ENCODE results near the gene SPEM3.

SPEM3 gene

GRCh38 chr17:7414837-7415236 lies 13.8 kb upstream of the SPEM3 start:
- H3K27me3 ChIP-seq (ENCODE audit: control insufficient read depth, insufficient read depth, low read length) = no peaks in the 10 kb centered on the region
- H3K4me3 ChIP-seq (ENCODE audit: low read length) = no peak overlapping the region
- H3K36me3 ChIP-seq (ENCODE audit: insufficient read depth, low read length) = peaks cover 7% of the 10 kb centered on the region
- no peaks in the 10 kb centered on the region for H3K9me3 ChIP-seq (replicated peaks; ENCODE audit: low read length)
- peaks cover 11% of the 10 kb centered on the region for H3K4me1 ChIP-seq (ENCODE audit: control insufficient read depth, insufficient read depth, low read length)
- H3K9ac ChIP-seq (ENCODE audit: low read depth, low read length) = no peak overlapping the region
- H3K4me2 ChIP-seq (ENCODE audit: low read length) = no peak overlapping the region

- H3K4me1 ChIP-seq (ENCODE audit: control insufficient read depth, insufficient read depth, low read length) = peaks cover 11% of the 10 kb centered on the region
- H3K9ac ChIP-seq (ENCODE audit: low read depth, low read length) = no peak overlapping the region
- no peak overlapping the region for H3K4me3 ChIP-seq (ENCODE audit: low read length)
- H3K9me3 ChIP-seq (replicated peaks; ENCODE audit: low read length) = no peaks in the 10 kb centered on the region
- H3K36me3 ChIP-seq (ENCODE audit: insufficient read depth, low read length) = peaks cover 5% of the 10 kb centered on the region
- no peaks in the 10 kb centered on the region for H3K27me3 ChIP-seq (ENCODE audit: control insufficient read depth, insufficient read depth, low read length)
- H3K4me2 ChIP-seq (ENCODE audit: low read length) = no peak overlapping the region
Observed at GRCh38 chr17:7415784-7416183, 12.9 kb upstream of the SPEM3 start.

- Histone ChIP-seq H3K4me3 (ENCODE audit: low read length) (no peak overlapping the region), H3K4me1 (ENCODE audit: control insufficient read depth, insufficient read depth, low read length) (peaks cover 11% of the 10 kb centered on the region), H3K9me3 (replicated peaks; ENCODE audit: low read length) (no peaks in the 10 kb centered on the region), H3K4me2 (ENCODE audit: low read length) (no peak overlapping the region), H3K27me3 (ENCODE audit: control insufficient read depth, insufficient read depth, low read length) (no peaks in the 10 kb centered on the region), H3K36me3 (ENCODE audit: insufficient read depth, low read length) (peaks cover 5% of the 10 kb centered on the region), H3K9ac (ENCODE audit: low read depth, low read length) (no peak overlapping the region)
Observed at GRCh38 chr17:7416323-7416722, 12.3 kb upstream of the SPEM3 start.

- H3K4me3 ChIP-seq (ENCODE audit: low read length) = no peak overlapping the region
- H3K9me3 ChIP-seq (replicated peaks; ENCODE audit: low read length) = no peaks in the 10 kb centered on the region
- H3K4me2 ChIP-seq (ENCODE audit: low read length) = no peak overlapping the region
- H3K9ac ChIP-seq (ENCODE audit: low read depth, low read length) = no peak overlapping the region
- no peaks in the 10 kb centered on the region for H3K27me3 ChIP-seq (ENCODE audit: control insufficient read depth, insufficient read depth, low read length)
- H3K36me3 ChIP-seq (ENCODE audit: insufficient read depth, low read length) = peaks cover 5% of the 10 kb centered on the region
- H3K4me1 ChIP-seq (ENCODE audit: control insufficient read depth, insufficient read depth, low read length) = peaks cover 11% of the 10 kb centered on the region
Observed at GRCh38 chr17:7417056-7417655, 11.5 kb upstream of the SPEM3 start.

- Histone ChIP-seq H3K9me3 (replicated peaks; ENCODE audit: low read length) (no peaks in the 10 kb centered on the region), H3K27me3 (ENCODE audit: control insufficient read depth, insufficient read depth, low read length) (no peaks in the 10 kb centered on the region), H3K4me1 (ENCODE audit: control insufficient read depth, insufficient read depth, low read length) (peaks cover 2% of the 10 kb centered on the region), H3K4me3 (ENCODE audit: low read length) (no peak overlapping the region), H3K4me2 (ENCODE audit: low read length) (no peak overlapping the region), H3K9ac (ENCODE audit: low read depth, low read length) (no peak overlapping the region), H3K36me3 (ENCODE audit: insufficient read depth, low read length) (peaks cover 5% of the 10 kb centered on the region)
Observed at GRCh38 chr17:7418472-7419152, 10.0 kb upstream of the SPEM3 start.

- H3K36me3 ChIP-seq (ENCODE audit: insufficient read depth, low read length) = peaks cover 5% of the 10 kb centered on the region
- H3K27me3 ChIP-seq (ENCODE audit: control insufficient read depth, insufficient read depth, low read length) = peaks cover 3% of the 10 kb centered on the region
- H3K9me3 ChIP-seq (replicated peaks; ENCODE audit: low read length) = no peaks in the 10 kb centered on the region
- no peak within 1 kb of the TSS for H3K4me2 ChIP-seq (ENCODE audit: low read length)
- H3K9ac ChIP-seq (ENCODE audit: low read depth, low read length) = no peak within 1 kb of the TSS
- no peaks in the 10 kb centered on the region for H3K4me1 ChIP-seq (ENCODE audit: control insufficient read depth, insufficient read depth, low read length)
- no peak within 1 kb of the TSS for H3K4me3 ChIP-seq (ENCODE audit: low read length)
Observed at GRCh38 chr17:7419819-7420610, 8.6 kb upstream of the SPEM3 start, which contains the start of gene SPEM1. TSS of gene SPEM1 (plus strand) at chr17:7420324. CDS start at chr17:7420385, 61 bp downstream.

- Histone ChIP-seq H3K4me1 (ENCODE audit: control insufficient read depth, insufficient read depth, low read length) (no peaks in the 10 kb centered on the region), H3K4me3 (ENCODE audit: low read length) (no peak overlapping the region), H3K36me3 (ENCODE audit: insufficient read depth, low read length) (no peaks in the 10 kb centered on the region), H3K27me3 (ENCODE audit: control insufficient read depth, insufficient read depth, low read length) (peaks cover 6% of the 10 kb centered on the region), H3K9ac (ENCODE audit: low read depth, low read length) (no peak overlapping the region), H3K4me2 (ENCODE audit: low read length) (no peak overlapping the region), H3K9me3 (replicated peaks; ENCODE audit: low read length) (no peaks in the 10 kb centered on the region)
Observed at GRCh38 chr17:7421186-7421585, 7.5 kb upstream of the SPEM3 start.

GRCh38 chr17:7423679-7424078 lies 5.0 kb upstream of the SPEM3 start:
- Histone ChIP-seq H3K4me2 (ENCODE audit: low read length) (no peak overlapping the region), H3K4me1 (ENCODE audit: control insufficient read depth, insufficient read depth, low read length) (no peaks in the 10 kb centered on the region), H3K9ac (ENCODE audit: low read depth, low read length) (no peak overlapping the region), H3K9me3 (replicated peaks; ENCODE audit: low read length) (no peaks in the 10 kb centered on the region), H3K27me3 (ENCODE audit: control insufficient read depth, insufficient read depth, low read length) (peaks cover 6% of the 10 kb centered on the region), H3K36me3 (ENCODE audit: insufficient read depth, low read length) (no peaks in the 10 kb centered on the region), H3K4me3 (ENCODE audit: low read length) (no peak overlapping the region)

- H3K4me2 ChIP-seq (ENCODE audit: low read length) = no peak within 1 kb of the TSS
- H3K9me3 ChIP-seq (replicated peaks; ENCODE audit: low read length) = no peaks in the 10 kb centered on the region
- H3K36me3 ChIP-seq (ENCODE audit: insufficient read depth, low read length) = no peaks in the 10 kb centered on the region
- H3K27me3 ChIP-seq (ENCODE audit: control insufficient read depth, insufficient read depth, low read length) = peaks cover 6% of the 10 kb centered on the region
- no peaks in the 10 kb centered on the region for H3K4me1 ChIP-seq (ENCODE audit: control insufficient read depth, insufficient read depth, low read length)
- no peak within 1 kb of the TSS for H3K9ac ChIP-seq (ENCODE audit: low read depth, low read length)
- H3K4me3 ChIP-seq (ENCODE audit: low read length) = no peak within 1 kb of the TSS
Observed at GRCh38 chr17:7425316-7425715, 3.3 kb upstream of the SPEM3 start, which contains the start of gene SPEM2. TSS of gene SPEM2 (plus strand) at chr17:7425616. CDS start at chr17:7425689, 73 bp downstream.

GRCh38 chr17:7425756-7426155 lies 2.9 kb upstream of the SPEM3 start:
- H3K27me3 ChIP-seq (ENCODE audit: control insufficient read depth, insufficient read depth, low read length) = peaks cover 6% of the 10 kb centered on the region
- no peak overlapping the region for H3K4me2 ChIP-seq (ENCODE audit: low read length)
- H3K9ac ChIP-seq (ENCODE audit: low read depth, low read length) = no peak overlapping the region
- H3K36me3 ChIP-seq (ENCODE audit: insufficient read depth, low read length) = no peaks in the 10 kb centered on the region
- no peaks in the 10 kb centered on the region for H3K4me1 ChIP-seq (ENCODE audit: control insufficient read depth, insufficient read depth, low read length)
- H3K9me3 ChIP-seq (replicated peaks; ENCODE audit: low read length) = no peaks in the 10 kb centered on the region
- H3K4me3 ChIP-seq (ENCODE audit: low read length) = no peak overlapping the region

GRCh38 chr17:7426203-7426863 lies 2.3 kb upstream of the SPEM3 start:
- Histone ChIP-seq H3K4me2 (ENCODE audit: low read length) (no peak overlapping the region), H3K36me3 (ENCODE audit: insufficient read depth, low read length) (no peaks in the 10 kb centered on the region), H3K9me3 (replicated peaks; ENCODE audit: low read length) (no peaks in the 10 kb centered on the region), H3K4me1 (ENCODE audit: control insufficient read depth, insufficient read depth, low read length) (no peaks in the 10 kb centered on the region), H3K27me3 (ENCODE audit: control insufficient read depth, insufficient read depth, low read length) (peaks cover 6% of the 10 kb centered on the region), H3K4me3 (ENCODE audit: low read length) (no peak overlapping the region), H3K9ac (ENCODE audit: low read depth, low read length) (no peak overlapping the region)
